Esophagus squamous epithelium (tissue), 5 donors: ENCODE results near the gene DOK1. TPM values are rescaled to one million over a fixed set of nuclear protein-coding genes. Genes with fewer than 3 reads are reported as not detected.

Experiments
- DNase-seq: peaks from one replicate; lab custom pipeline; 2025; lab: John Stamatoyannopoulos, UW
- H3K27ac ChIP-seq, 4 donors: fragments of 200-600 bp; sonication (generic); one replicate each; pipeline ENCODE4 v1.5.1; 2016 to 2019; ENCODE audit warnings: mild to moderate bottlenecking in 1 of 4
- H3K27me3 ChIP-seq, 4 donors: fragments of 200-600 bp; sonication (generic); 1 replicate in 3 of 4; 2 replicates in 1 of 4; pipeline versions ENCODE4 v1.5.1 to v1.6.0; 2017 to 2021; ENCODE audit warnings: antibody characterized with exemption in 1 of 4
- H3K36me3 ChIP-seq, 3 donors: fragments of 200-600 bp; sonication (generic); one replicate each; pipeline ENCODE4 v1.5.1; 2016 to 2019
- H3K4me1 ChIP-seq, 3 donors: fragments of 200-600 bp; sonication (generic); one replicate each; pipeline ENCODE4 v1.5.1; 2017 to 2019
- H3K4me3 ChIP-seq, 4 donors: fragments of 200-600 bp; sonication (generic); 1 replicate in 3 of 4; 2 replicates in 1 of 4; pipeline ENCODE4 v1.5.1; 2016 to 2019; ENCODE audit warnings: mild to moderate bottlenecking in 2 of 4, moderate library complexity in 1 of 4
- H3K9me3 ChIP-seq, 3 donors: fragments of 200-600 bp; sonication (generic); one replicate each; pipeline ENCODE4 v1.5.1; 2016 to 2019
- POLR2A ChIP-seq, 4 donors: fragments of 450-650 bp; IDR thresholded peaks; one replicate each; pipeline ENCODE4 v1.6.1; 2017; ENCODE audit warnings: antibody characterized with exemption in 4 of 4, mild to moderate bottlenecking in 4 of 4, moderate library complexity in 3 of 4
- WGBS, 2 donors: methylation state at CpG; one replicate each; pipeline ENCODE4 v1.1.5; 2018; 5-methylcytosine and 5-hydroxymethylcytosine counted together
- intact Hi-C: fragments of 100-400 bp; cut with DNase I; formaldehyde crosslinking; loops from one replicate; pipeline ENCODE4 v1.15.0; 2022
- total RNA-seq, 4 donors: library from RNA; depleted of rRNA; stranded (reverse); fragments of >200 nt; gene quantifications; one replicate each; pipeline ENCODE4 v1.1.0, GENCODE V29; 2016
- TF ChIP-seq, protein P1 (sequence below), 6 experiments: fragments of 450-650 bp in 4 of 6; fragments of 200-600 bp in 2 of 6; sonication (generic) in 2 of 6; IDR thresholded peaks; one replicate each; pipeline ENCODE4 v1.5.1; 2016 to 2019; ENCODE audit warnings: antibody characterized with exemption in 6 of 6, mild to moderate bottlenecking in 4 of 6, moderate library complexity in 4 of 6
- donor health status: DM: yes; HTN: yes; CAD: no.

The DOK1 gene
- total RNA-seq, 4 donors from 2014 or later = 0.88 to 6.7 (median 3.0) TPM; not detected in 1

GRCh38 chr2:74582184-74582583 lies 27.7 kb downstream of the DOK1 start:
- TF ChIP-seq, protein P1, sequence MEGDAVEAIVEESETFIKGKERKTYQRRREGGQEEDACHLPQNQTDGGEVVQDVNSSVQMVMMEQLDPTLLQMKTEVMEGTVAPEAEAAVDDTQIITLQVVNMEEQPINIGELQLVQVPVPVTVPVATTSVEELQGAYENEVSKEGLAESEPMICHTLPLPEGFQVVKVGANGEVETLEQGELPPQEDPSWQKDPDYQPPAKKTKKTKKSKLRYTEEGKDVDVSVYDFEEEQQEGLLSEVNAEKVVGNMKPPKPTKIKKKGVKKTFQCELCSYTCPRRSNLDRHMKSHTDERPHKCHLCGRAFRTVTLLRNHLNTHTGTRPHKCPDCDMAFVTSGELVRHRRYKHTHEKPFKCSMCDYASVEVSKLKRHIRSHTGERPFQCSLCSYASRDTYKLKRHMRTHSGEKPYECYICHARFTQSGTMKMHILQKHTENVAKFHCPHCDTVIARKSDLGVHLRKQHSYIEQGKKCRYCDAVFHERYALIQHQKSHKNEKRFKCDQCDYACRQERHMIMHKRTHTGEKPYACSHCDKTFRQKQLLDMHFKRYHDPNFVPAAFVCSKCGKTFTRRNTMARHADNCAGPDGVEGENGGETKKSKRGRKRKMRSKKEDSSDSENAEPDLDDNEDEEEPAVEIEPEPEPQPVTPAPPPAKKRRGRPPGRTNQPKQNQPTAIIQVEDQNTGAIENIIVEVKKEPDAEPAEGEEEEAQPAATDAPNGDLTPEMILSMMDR (IDR thresholded peaks at IDR 0.05) = no peak
- no peak for TF ChIP-seq POLR2A (IDR thresholded peaks at IDR 0.05)
- no peaks in the 10 kb centered on the region for H3K27me3 ChIP-seq
- H3K4me3 ChIP-seq = no peak overlapping the region
- no peaks in the 10 kb centered on the region for H3K36me3 ChIP-seq
- 47 to 67% methylated on average over 2 of the region's 2 CpGs for WGBS, 2 donors
- intact Hi-C loops = loop anchor here (10.0 kb wide), 1 partner anchor 97 kb away; the partner anchor contains the start of genes CCDC142 and TTC31
- no peak for DNase-seq
- no peaks in the 10 kb centered on the region for H3K9me3 ChIP-seq
- no peaks in the 10 kb centered on the region for H3K4me1 ChIP-seq
- H3K27ac ChIP-seq = no peak overlapping the region

GRCh38 chr2:74583504-74583903 lies 29.0 kb downstream of the DOK1 start:
- no peak for DNase-seq
- no peaks in the 10 kb centered on the region for H3K4me1 ChIP-seq
- no peak for TF ChIP-seq POLR2A (IDR thresholded peaks at IDR 0.05)
- TF ChIP-seq, protein P1 (IDR thresholded peaks at IDR 0.05) = no peak
- no peak overlapping the region for H3K4me3 ChIP-seq
- peaks cover 0 to 2% (median 0%) of the 10 kb centered on the region in 4 donors for H3K27me3 ChIP-seq
- H3K9me3 ChIP-seq = no peaks in the 10 kb centered on the region
- H3K36me3 ChIP-seq = no peaks in the 10 kb centered on the region
- intact Hi-C loops = loop anchor here (10.0 kb wide), 1 partner anchor 99 kb away; the partner anchor contains the start of genes CCDC142 and TTC31
- H3K27ac ChIP-seq = no peak overlapping the region

- Histone ChIP-seq H3K27me3 (peaks cover 0 to 9% (median 0%) of the 10 kb centered on the region in 4 donors), H3K9me3 (no peaks in the 10 kb centered on the region), H3K36me3 (no peaks in the 10 kb centered on the region), H3K27ac (no peak overlapping the region), H3K4me3 (no peak overlapping the region), H3K4me1 (no peaks in the 10 kb centered on the region)
- WGBS, 2 donors = 19 to 30% methylated on average over 2 of the region's 2 CpGs
- TF ChIP-seq, protein P1 (IDR thresholded peaks at IDR 0.05) = no peak
- TF ChIP-seq POLR2A (IDR thresholded peaks at IDR 0.05) = no peak
- no peak for DNase-seq
- intact Hi-C loops = loop anchor here (10.0 kb wide), 1 partner anchor 99 kb away; the partner anchor contains the start of genes CCDC142 and TTC31
These were observed 29.6 kb downstream of the DOK1 start for GRCh38 chr2:74584088-74584645.

GRCh38 chr2:74585406-74586185 lies 31.1 kb downstream of the DOK1 start:
- 45 to 48% methylated on average over 4 of the region's 4 CpGs for WGBS, 2 donors
- intact Hi-C loops = loop anchor here (10.0 kb wide), 1 partner anchor 101 kb away; the partner anchor contains the start of genes CCDC142 and TTC31
- Histone ChIP-seq H3K27ac (no peak overlapping the region), H3K4me1 (no peaks in the 10 kb centered on the region), H3K36me3 (no peaks in the 10 kb centered on the region), H3K4me3 (no peak overlapping the region), H3K27me3 (peaks cover 0 to 23% (median 0%) of the 10 kb centered on the region in 4 donors), H3K9me3 (no peaks in the 10 kb centered on the region)
- no peak for TF ChIP-seq POLR2A (IDR thresholded peaks at IDR 0.05)
- TF ChIP-seq, protein P1 (IDR thresholded peaks at IDR 0.05) = no peak
- no peak for DNase-seq
